HEK293 (cell line): Measurements from ENCODE around the gene DGKG.

Experiments
- HOXA7 ChIP-seq: sonication (generic); formaldehyde crosslinking; IDR thresholded peaks from 2 replicates; pipeline ENCODE4 v1.8.1; 2022; ENCODE audit warnings: missing genetic modification reagents, borderline replicate concordance
- PRDM10 ChIP-seq: fragments of 450-650 bp; formaldehyde crosslinking; IDR thresholded peaks from 2 replicates; pipeline ENCODE4 v1.5.1; 2016; ENCODE audit warnings: missing biosample characterization, missing genetic modification characterization
- SCRT2 ChIP-seq: fragments of 450-650 bp; formaldehyde crosslinking; IDR thresholded peaks from 2 replicates; pipeline ENCODE4 v1.5.1; 2016; ENCODE audit warnings: missing biosample characterization, missing genetic modification characterization
- SP3 ChIP-seq: fragments of 450-650 bp; formaldehyde crosslinking; IDR thresholded peaks from 2 replicates; pipeline ENCODE4 v1.5.1; 2016; ENCODE audit warnings: missing biosample characterization, missing genetic modification characterization
- TCF7L2 ChIP-seq: IDR thresholded peaks from 2 replicates; pipeline ENCODE4 v1.6.1; 2011; ENCODE audit warnings: low read depth, mild to moderate bottlenecking, inconsistent platforms, low read length, moderate library complexity, borderline replicate concordance
- ZBTB11 ChIP-seq: fragments of 450-650 bp; formaldehyde crosslinking; conservative IDR thresholded peaks from 2 replicates; pipeline ENCODE4 v1.5.1; 2016; ENCODE audit warnings: low read depth, missing biosample characterization, missing genetic modification characterization
- ZBTB20 ChIP-seq: fragments of 450-650 bp; formaldehyde crosslinking; IDR thresholded peaks from 2 replicates; pipeline ENCODE4 v1.5.1; 2016; ENCODE audit warnings: missing biosample characterization, missing genetic modification characterization
- ZFHX2 ChIP-seq: fragments of 450-650 bp; formaldehyde crosslinking; conservative IDR thresholded peaks from 2 replicates; pipeline ENCODE4 v1.5.1; 2016; ENCODE audit warnings: missing biosample characterization, missing genetic modification characterization
- ZNF114 ChIP-seq: fragments of 450-650 bp; formaldehyde crosslinking; IDR thresholded peaks from 2 replicates; pipeline ENCODE4 v1.5.0; 2017; ENCODE audit warnings: missing biosample characterization, missing genetic modification characterization
- ZNF133 ChIP-seq: fragments of 450-650 bp; formaldehyde crosslinking; IDR thresholded peaks from 2 replicates; pipeline ENCODE4 v1.5.1; 2016; ENCODE audit warnings: missing biosample characterization, missing genetic modification characterization
- ZNF19 ChIP-seq: fragments of 450-650 bp; formaldehyde crosslinking; IDR thresholded peaks from 2 replicates; pipeline ENCODE4; 2016; ENCODE audit warnings: missing biosample characterization, missing genetic modification characterization, low read depth
- ZNF24 ChIP-seq: fragments of 450-650 bp; formaldehyde crosslinking; IDR thresholded peaks from 2 replicates; pipeline ENCODE4 v1.5.1; 2016; ENCODE audit warnings: missing biosample characterization, missing genetic modification characterization
- ZNF37A ChIP-seq: fragments of 450-650 bp; IDR thresholded peaks from 2 replicates; pipeline ENCODE4 v1.5.1; 2018; ENCODE audit warnings: missing biosample characterization, missing genetic modification characterization
- ZNF391 ChIP-seq: fragments of 450-650 bp; formaldehyde crosslinking; IDR thresholded peaks from 2 replicates; pipeline ENCODE4 v1.5.1; 2016; ENCODE audit warnings: low read depth, missing biosample characterization, missing genetic modification characterization, borderline replicate concordance
- ZNF433 ChIP-seq: fragments of 450-650 bp; formaldehyde crosslinking; IDR thresholded peaks from 2 replicates; pipeline ENCODE4 v1.5.1; 2016; ENCODE audit warnings: missing biosample characterization, missing genetic modification characterization, low read depth
- ZNF48 ChIP-seq: fragments of 450-650 bp; formaldehyde crosslinking; IDR thresholded peaks from 2 replicates; pipeline ENCODE4 v1.5.1; 2016; ENCODE audit warnings: missing biosample characterization, missing genetic modification characterization
- ZNF76 ChIP-seq: fragments of 450-650 bp; formaldehyde crosslinking; IDR thresholded peaks from 2 replicates; pipeline ENCODE4; 2016; ENCODE audit warnings: low read depth, missing biosample characterization, missing genetic modification characterization, borderline replicate concordance
- TF ChIP-seq, protein P1 (sequence below): fragments of 450-650 bp; formaldehyde crosslinking; IDR thresholded peaks from 2 replicates; pipeline ENCODE4 v1.5.1; 2017; ENCODE audit warnings: missing biosample characterization, missing genetic modification characterization
- TF ChIP-seq, protein P2 (sequence below): fragments of 450-650 bp; formaldehyde crosslinking; IDR thresholded peaks from 2 replicates; pipeline ENCODE4 v1.5.1; 2016; ENCODE audit warnings: missing biosample characterization, missing genetic modification characterization
- TF ChIP-seq, protein P3 (sequence below): fragments of 450-650 bp; formaldehyde crosslinking; IDR thresholded peaks from 2 replicates; pipeline ENCODE4 v1.5.1; 2016; ENCODE audit warnings: missing biosample characterization, missing genetic modification characterization
- TF ChIP-seq, protein P4 (sequence below): fragments of 450-650 bp; formaldehyde crosslinking; IDR thresholded peaks from 2 replicates; pipeline ENCODE4 v1.5.1; 2016; ENCODE audit warnings: missing biosample characterization, missing genetic modification characterization

DGKG gene

DNA sequence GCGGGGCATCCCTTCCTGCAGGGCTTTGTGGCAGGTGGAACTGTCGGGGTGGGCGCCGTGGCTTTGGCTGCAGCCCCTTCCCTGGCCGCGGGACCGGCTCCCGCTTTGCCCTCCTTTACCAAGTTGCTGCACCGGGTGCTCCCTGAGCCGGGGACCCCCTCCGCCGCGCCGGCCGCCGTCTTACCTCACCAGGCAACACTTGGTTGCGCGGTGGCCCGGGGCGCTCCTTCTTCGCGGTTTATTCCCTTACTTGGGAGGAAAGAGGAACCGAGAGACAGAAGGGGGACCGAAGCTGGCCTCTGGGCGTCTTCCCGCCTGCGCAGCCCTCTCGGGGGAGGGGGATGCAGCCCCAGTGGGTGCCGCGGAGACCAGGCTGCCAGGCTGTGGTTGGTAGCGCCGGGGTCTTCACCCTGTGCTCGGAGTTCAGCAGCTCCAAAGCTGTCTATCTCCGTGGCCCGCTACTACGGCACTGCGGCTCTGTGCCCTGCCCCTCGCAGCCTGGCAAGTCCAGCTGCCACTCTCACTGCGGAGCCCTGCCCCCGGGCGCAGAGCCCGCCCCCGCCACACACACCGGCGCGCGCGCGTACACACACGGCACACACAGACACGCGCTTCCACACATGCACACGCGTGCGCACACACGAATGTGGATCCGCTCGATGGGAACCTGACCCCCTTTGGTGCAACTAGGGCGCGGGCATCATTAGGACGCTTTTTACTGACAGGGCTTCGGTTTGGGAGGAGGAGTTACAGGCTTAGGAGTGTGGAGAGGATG is at the start of gene DGKG (continued):
- TF ChIP-seq ZBTB11 (tag by site-specific recombination) = no peak
- TF ChIP-seq, protein P1, sequence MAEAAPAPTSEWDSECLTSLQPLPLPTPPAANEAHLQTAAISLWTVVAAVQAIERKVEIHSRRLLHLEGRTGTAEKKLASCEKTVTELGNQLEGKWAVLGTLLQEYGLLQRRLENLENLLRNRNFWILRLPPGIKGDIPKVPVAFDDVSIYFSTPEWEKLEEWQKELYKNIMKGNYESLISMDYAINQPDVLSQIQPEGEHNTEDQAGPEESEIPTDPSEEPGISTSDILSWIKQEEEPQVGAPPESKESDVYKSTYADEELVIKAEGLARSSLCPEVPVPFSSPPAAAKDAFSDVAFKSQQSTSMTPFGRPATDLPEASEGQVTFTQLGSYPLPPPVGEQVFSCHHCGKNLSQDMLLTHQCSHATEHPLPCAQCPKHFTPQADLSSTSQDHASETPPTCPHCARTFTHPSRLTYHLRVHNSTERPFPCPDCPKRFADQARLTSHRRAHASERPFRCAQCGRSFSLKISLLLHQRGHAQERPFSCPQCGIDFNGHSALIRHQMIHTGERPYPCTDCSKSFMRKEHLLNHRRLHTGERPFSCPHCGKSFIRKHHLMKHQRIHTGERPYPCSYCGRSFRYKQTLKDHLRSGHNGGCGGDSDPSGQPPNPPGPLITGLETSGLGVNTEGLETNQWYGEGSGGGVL (tag by site-specific recombination) = no peak
- no peak for TF ChIP-seq TCF7L2
- no peak for TF ChIP-seq ZNF76 (tag by site-specific recombination)
- no peak; the same call in 1 of the 2 replicates for TF ChIP-seq SCRT2
- TF ChIP-seq PRDM10 = 0 out of 2 replicates have a peak, but pooled peaks have one; percentile 35
- TF ChIP-seq ZNF114 (tag by site-specific recombination) = no peak
- no peak for TF ChIP-seq ZNF133 (tag by site-specific recombination)
- TF ChIP-seq SP3 (tag by site-specific recombination) = no peak; the same call in 1 of the 2 replicates
- TF ChIP-seq ZNF48 (tag by site-specific recombination) = no peak
- no peak for TF ChIP-seq ZNF37A (tag by site-specific recombination)
- TF ChIP-seq, protein P2, sequence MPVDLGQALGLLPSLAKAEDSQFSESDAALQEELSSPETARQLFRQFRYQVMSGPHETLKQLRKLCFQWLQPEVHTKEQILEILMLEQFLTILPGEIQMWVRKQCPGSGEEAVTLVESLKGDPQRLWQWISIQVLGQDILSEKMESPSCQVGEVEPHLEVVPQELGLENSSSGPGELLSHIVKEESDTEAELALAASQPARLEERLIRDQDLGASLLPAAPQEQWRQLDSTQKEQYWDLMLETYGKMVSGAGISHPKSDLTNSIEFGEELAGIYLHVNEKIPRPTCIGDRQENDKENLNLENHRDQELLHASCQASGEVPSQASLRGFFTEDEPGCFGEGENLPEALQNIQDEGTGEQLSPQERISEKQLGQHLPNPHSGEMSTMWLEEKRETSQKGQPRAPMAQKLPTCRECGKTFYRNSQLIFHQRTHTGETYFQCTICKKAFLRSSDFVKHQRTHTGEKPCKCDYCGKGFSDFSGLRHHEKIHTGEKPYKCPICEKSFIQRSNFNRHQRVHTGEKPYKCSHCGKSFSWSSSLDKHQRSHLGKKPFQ = no peak
- peak; percentile 81 for TF ChIP-seq ZFHX2
- no peak for TF ChIP-seq HOXA7 (CRISPR knock-in tag)
- TF ChIP-seq ZBTB20 (tag by site-specific recombination) = no peak
- TF ChIP-seq ZNF433 (tag by site-specific recombination) = no peak
- no peak for TF ChIP-seq ZNF24 (tag by site-specific recombination)
- TF ChIP-seq, protein P3, sequence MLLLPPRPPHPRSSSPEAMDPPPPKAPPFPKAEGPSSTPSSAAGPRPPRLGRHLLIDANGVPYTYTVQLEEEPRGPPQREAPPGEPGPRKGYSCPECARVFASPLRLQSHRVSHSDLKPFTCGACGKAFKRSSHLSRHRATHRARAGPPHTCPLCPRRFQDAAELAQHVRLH = no peak
- TF ChIP-seq ZNF19 = no peak
- no peak for TF ChIP-seq ZNF391 (tag by site-specific recombination)
- TF ChIP-seq, protein P4, sequence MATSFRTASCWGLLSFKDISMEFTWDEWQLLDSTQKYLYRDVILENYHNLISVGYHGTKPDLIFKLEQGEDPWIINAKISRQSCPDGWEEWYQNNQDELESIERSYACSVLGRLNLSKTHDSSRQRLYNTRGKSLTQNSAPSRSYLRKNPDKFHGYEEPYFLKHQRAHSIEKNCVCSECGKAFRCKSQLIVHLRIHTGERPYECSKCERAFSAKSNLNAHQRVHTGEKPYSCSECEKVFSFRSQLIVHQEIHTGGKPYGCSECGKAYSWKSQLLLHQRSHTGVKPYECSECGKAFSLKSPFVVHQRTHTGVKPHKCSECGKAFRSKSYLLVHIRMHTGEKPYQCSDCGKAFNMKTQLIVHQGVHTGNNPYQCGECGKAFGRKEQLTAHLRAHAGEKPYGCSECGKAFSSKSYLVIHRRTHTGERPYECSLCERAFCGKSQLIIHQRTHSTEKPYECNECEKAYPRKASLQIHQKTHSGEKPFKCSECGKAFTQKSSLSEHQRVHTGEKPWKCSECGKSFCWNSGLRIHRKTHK (tag by site-specific recombination) = no peak
